Spinal cord (tissue), 10 donors: ENCODE measurements around the gene ARL15. TPM values are rescaled to one million over a fixed set of nuclear protein-coding genes. Genes with fewer than 3 reads are reported as not detected.
A peak's percentile ranks its signal among the peaks of the same experiment; 100 is the strongest.

ENCODE experiments used
- DNase-seq, 6 donors: peaks; one replicate each; pipeline versions ENCODE4 v3.0.0 to v3.0.0-alpha.2; 2013 to 2015; ENCODE audit warnings: low spot score in 6 of 6, low read depth in 4 of 6
- H3K27ac ChIP-seq: one replicate; pipeline ENCODE4 v1.5.1; 2013; ENCODE audit warnings: low read depth, low read length, control low read depth
- H3K27me3 ChIP-seq: one replicate; pipeline ENCODE4 v1.6.1; 2013; ENCODE audit warnings: low read length; ENCODE audit not compliant: control insufficient read depth, insufficient read depth
- H3K36me3 ChIP-seq: one replicate; pipeline ENCODE4 v1.6.1; 2013; ENCODE audit warnings: low read length; ENCODE audit not compliant: control insufficient read depth, insufficient read depth
- H3K4me1 ChIP-seq: one replicate; pipeline ENCODE4 v1.6.1; 2013; ENCODE audit warnings: low read length; ENCODE audit not compliant: control insufficient read depth, insufficient read depth
- H3K4me3 ChIP-seq: one replicate; pipeline ENCODE4 v1.5.1; 2013; ENCODE audit warnings: low read depth, low read length, control low read depth
- H3K9me3 ChIP-seq: one replicate; pipeline ENCODE4 v1.6.1; 2013; ENCODE audit warnings: low read length; ENCODE audit not compliant: control insufficient read depth, insufficient read depth
- WGBS: methylation state at CpG from one replicate; pipeline ENCODE4 v1.1.5; 2013; ENCODE audit warnings: missing lambda C conversion rate; ENCODE audit not compliant: insufficient coverage; 5-methylcytosine and 5-hydroxymethylcytosine counted together
- polyA plus RNA-seq, 2 donors: library from polyadenylated mRNA; unstranded; fragments of 120-200 nt; gene quantifications; one replicate each; pipeline ENCODE4 v1.2.1, GENCODE V29; 2013; ENCODE audit not compliant: insufficient read length in 2 of 2
- total RNA-seq, 2 donors: library from RNA; depleted of rRNA in 1 of 2; stranded (reverse); fragments of 120-200 nt in 1 of 2; fragments of >200 nt in 1 of 2; gene quantifications; one replicate each; pipeline versions ENCODE4 v1.2.3 to v1.2.4, GENCODE V29; 2013 to 2014
- donor health status: healthy.

The ARL15 gene
- total and polyA plus RNA-seq, 4 donors, result 24.7 to 67.6 (median 36.4) TPM

- Histone ChIP-seq H3K4me3 (no peak overlapping the region), H3K27ac (no peak overlapping the region), H3K9me3 (no peaks in the 10 kb centered on the region), H3K27me3 (no peaks in the 10 kb centered on the region), H3K4me1 (no peaks in the 10 kb centered on the region), H3K36me3 (no peaks in the 10 kb centered on the region)
- 93% methylated on average over 1 of the region's 1 CpG for WGBS
- no peak for DNase-seq
These were observed 20.6 kb downstream of the ARL15 start for GRCh38 chr5:54289769-54290168.

GRCh38 chr5:54288568-54289217 lies 21.7 kb downstream of the ARL15 start:
- H3K9me3 ChIP-seq, result no peaks in the 10 kb centered on the region
- H3K36me3 ChIP-seq, result no peaks in the 10 kb centered on the region
- 89% methylated on average over 3 of the region's 5 CpGs for WGBS
- no peaks in the 10 kb centered on the region for H3K27me3 ChIP-seq
- H3K4me1 ChIP-seq, result no peaks in the 10 kb centered on the region
- no peak overlapping the region for H3K4me3 ChIP-seq
- no peak for DNase-seq
- H3K27ac ChIP-seq, result no peak overlapping the region

GRCh38 chr5:54285686-54286085 lies 24.7 kb downstream of the ARL15 start:
- DNase-seq, result peak in 1 of 6 donors; percentile 8
- 72% methylated on average over 5 of the region's 10 CpGs for WGBS

GRCh38 chr5:54284586-54284985 lies 25.8 kb downstream of the ARL15 start:
- 75% methylated on average over 1 of the region's 2 CpGs for WGBS
- Histone ChIP-seq H3K4me1 (no peaks in the 10 kb centered on the region), H3K9me3 (no peaks in the 10 kb centered on the region), H3K36me3 (no peaks in the 10 kb centered on the region), H3K27ac (no peak overlapping the region), H3K4me3 (no peak overlapping the region), H3K27me3 (no peaks in the 10 kb centered on the region)
- DNase-seq, result no peak

More at GRCh38 chr5:54285686-54286085, 24.7 kb downstream of the ARL15 start:
- no peaks in the 10 kb centered on the region for H3K9me3 ChIP-seq
- H3K4me1 ChIP-seq, result no peaks in the 10 kb centered on the region
- H3K4me3 ChIP-seq, result no peak overlapping the region
- no peak overlapping the region for H3K27ac ChIP-seq
- H3K27me3 ChIP-seq, result no peaks in the 10 kb centered on the region
- no peaks in the 10 kb centered on the region for H3K36me3 ChIP-seq

GRCh38 chr5:54282876-54283275 lies 27.5 kb downstream of the ARL15 start:
- Histone ChIP-seq H3K9me3 (no peaks in the 10 kb centered on the region), H3K4me1 (no peaks in the 10 kb centered on the region), H3K27ac (no peak overlapping the region), H3K4me3 (no peak overlapping the region), H3K36me3 (no peaks in the 10 kb centered on the region), H3K27me3 (no peaks in the 10 kb centered on the region)
- 70% methylated on average over 1 of the region's 3 CpGs for WGBS
- no peak for DNase-seq

- no peaks in the 10 kb centered on the region for H3K27me3 ChIP-seq
- no peak overlapping the region for H3K27ac ChIP-seq
- H3K4me1 ChIP-seq, result no peaks in the 10 kb centered on the region
- WGBS, result no CpG with 5 or more reads among the region's 3 CpGs
- no peaks in the 10 kb centered on the region for H3K9me3 ChIP-seq
- peak in 1 of 6 donors; percentile 57 for DNase-seq
- H3K36me3 ChIP-seq, result no peaks in the 10 kb centered on the region
- no peak overlapping the region for H3K4me3 ChIP-seq
These were observed 28.2 kb downstream of the ARL15 start for GRCh38 chr5:54281960-54282692.

- Histone ChIP-seq H3K27me3 (no peaks in the 10 kb centered on the region), H3K4me1 (no peaks in the 10 kb centered on the region), H3K36me3 (no peaks in the 10 kb centered on the region), H3K9me3 (no peaks in the 10 kb centered on the region), H3K27ac (no peak overlapping the region), H3K4me3 (no peak overlapping the region)
- no peak for DNase-seq
- WGBS, result 100% methylated on average over 2 of the region's 3 CpGs
These were observed 30.4 kb downstream of the ARL15 start for GRCh38 chr5:54279960-54280359.

GRCh38 chr5:54278979-54279717 lies 31.2 kb downstream of the ARL15 start:
- Histone ChIP-seq H3K27ac (no peak overlapping the region), H3K9me3 (no peaks in the 10 kb centered on the region)

GRCh38 chr5:54278036-54278830 lies 32.1 kb downstream of the ARL15 start:
- no peaks in the 10 kb centered on the region for H3K36me3 ChIP-seq
- DNase-seq, result no peak
- 42% methylated on average over 1 of the region's 3 CpGs for WGBS
- no peaks in the 10 kb centered on the region for H3K9me3 ChIP-seq
- no peaks in the 10 kb centered on the region for H3K4me1 ChIP-seq
- H3K27ac ChIP-seq, result no peak overlapping the region
- H3K4me3 ChIP-seq, result no peak overlapping the region
- H3K27me3 ChIP-seq, result no peaks in the 10 kb centered on the region

More at GRCh38 chr5:54278979-54279717, 31.2 kb downstream of the ARL15 start:
- H3K4me1 ChIP-seq, result no peaks in the 10 kb centered on the region
- 100% methylated on average over 1 of the region's 4 CpGs for WGBS
- no peaks in the 10 kb centered on the region for H3K27me3 ChIP-seq
- no peak for DNase-seq
- no peaks in the 10 kb centered on the region for H3K36me3 ChIP-seq
- no peak overlapping the region for H3K4me3 ChIP-seq
